ENCODE data around the gene MTHFR. TPM values are rescaled to one million over a fixed set of nuclear protein-coding genes. Genes with fewer than 3 reads are reported as not detected.

MTHFR gene
- total and polyA plus RNA-seq, 12 donors = 17.7 to 75.8 (median 39.1) TPM

DNA sequence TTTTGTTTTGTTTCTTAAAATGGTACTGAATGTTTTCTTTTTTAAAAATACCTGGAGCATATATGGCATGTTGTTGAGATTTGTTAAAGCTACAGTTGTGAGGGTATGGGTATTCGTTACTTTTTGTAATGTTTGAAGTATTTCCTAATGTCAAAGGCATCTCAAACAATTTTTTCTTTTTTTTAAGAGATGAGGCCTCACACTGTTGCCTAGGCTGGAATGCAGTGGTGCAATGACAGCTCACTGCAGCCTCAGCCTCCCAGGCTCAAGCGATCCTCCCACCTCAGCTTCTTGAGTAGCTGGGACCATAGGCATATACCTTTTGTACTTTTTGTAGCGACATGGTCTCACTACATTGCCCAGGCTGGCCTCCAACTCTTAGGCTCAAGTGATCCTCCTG is 16.3 kb upstream of the MTHFR start:
- H3K4me3 ChIP-seq = no peak overlapping the region
- ATAC-seq (no peak), DNase-seq (no peak)
- peaks cover 0 to 100% (median 67%) of the 10 kb centered on the region in 9 donors for H3K36me3 ChIP-seq
- 76 to 86% methylated on average over 3 of the region's 3 CpGs for WGBS, 2 donors
- TF ChIP-seq, protein P1, sequence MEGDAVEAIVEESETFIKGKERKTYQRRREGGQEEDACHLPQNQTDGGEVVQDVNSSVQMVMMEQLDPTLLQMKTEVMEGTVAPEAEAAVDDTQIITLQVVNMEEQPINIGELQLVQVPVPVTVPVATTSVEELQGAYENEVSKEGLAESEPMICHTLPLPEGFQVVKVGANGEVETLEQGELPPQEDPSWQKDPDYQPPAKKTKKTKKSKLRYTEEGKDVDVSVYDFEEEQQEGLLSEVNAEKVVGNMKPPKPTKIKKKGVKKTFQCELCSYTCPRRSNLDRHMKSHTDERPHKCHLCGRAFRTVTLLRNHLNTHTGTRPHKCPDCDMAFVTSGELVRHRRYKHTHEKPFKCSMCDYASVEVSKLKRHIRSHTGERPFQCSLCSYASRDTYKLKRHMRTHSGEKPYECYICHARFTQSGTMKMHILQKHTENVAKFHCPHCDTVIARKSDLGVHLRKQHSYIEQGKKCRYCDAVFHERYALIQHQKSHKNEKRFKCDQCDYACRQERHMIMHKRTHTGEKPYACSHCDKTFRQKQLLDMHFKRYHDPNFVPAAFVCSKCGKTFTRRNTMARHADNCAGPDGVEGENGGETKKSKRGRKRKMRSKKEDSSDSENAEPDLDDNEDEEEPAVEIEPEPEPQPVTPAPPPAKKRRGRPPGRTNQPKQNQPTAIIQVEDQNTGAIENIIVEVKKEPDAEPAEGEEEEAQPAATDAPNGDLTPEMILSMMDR (IDR thresholded peaks at IDR 0.05) = no peak
- H3K4me1 ChIP-seq = peaks cover 0 to 15% (median 0%) of the 10 kb centered on the region in 9 donors
- intact Hi-C loops (cut with DNase I) = no loop called here
- peak overlapping the region in 4 of 10 donors; percentile 10 to 53 (median 35) for H3K27ac ChIP-seq
- no peaks in the 10 kb centered on the region for H3K9me3 ChIP-seq
- H3K27me3 ChIP-seq = no peaks in the 10 kb centered on the region

DNA sequence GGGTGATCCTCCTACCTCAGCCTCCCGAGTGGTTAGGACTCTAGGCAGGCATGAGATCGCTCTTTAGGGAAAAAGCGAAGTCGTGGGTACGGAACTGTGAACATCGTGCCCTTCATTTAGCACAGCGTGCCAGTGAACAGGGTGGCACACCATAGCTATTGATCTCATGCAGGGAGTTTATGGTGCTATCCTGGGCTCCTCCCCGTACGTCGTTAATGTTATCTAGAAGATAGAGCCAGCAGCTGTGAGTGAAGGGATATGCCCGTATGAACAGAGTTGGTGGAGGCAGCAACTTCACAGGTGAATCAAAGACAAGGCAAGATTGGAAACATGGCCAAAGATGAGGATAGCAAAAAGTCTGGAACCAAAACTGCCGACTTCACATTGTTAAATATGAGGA is 11.4 kb upstream of the MTHFR start:
- Histone ChIP-seq H3K9me3 (no peaks in the 10 kb centered on the region), H3K4me3 (no peak overlapping the region), H3K27me3 (no peaks in the 10 kb centered on the region), H3K36me3 (peaks cover 0 to 97% (median 42%) of the 10 kb centered on the region in 9 donors), H3K27ac (no peak overlapping the region), H3K4me1 (peaks cover 0 to 26% (median 0%) of the 10 kb centered on the region in 9 donors)
- intact Hi-C loops (cut with DNase I) = loop anchor here in 1 of 10 donors (10.0 kb wide), 1 partner anchor 72 kb away; no protein-coding TSS in a partner anchor
- DNase-seq (no peak), ATAC-seq (no peak)
- TF ChIP-seq, protein P1 (IDR thresholded peaks at IDR 0.05) = no peak
- 84 to 87% methylated on average over 12 of the region's 12 CpGs for WGBS, 2 donors

DNA sequence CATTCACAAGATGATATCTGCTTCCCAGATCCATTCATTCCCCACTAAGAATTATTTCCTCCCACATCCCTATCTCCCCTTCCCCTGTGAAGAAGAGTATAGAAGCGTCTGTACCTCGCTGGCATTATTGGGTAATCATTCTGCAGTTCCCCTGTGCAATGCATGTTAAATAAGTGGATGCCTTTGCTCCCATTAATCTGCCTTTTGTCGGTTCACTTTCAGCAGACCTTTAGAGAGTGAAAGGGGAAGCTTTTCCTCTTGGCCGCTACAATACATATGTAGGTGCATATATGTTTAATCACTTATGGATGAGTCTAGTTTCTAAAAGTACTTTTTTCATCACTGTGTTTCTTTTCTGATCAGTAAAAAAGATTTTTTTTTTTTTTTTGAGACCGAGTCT is 7.3 kb upstream of the MTHFR start:
- 88 to 95% methylated on average over 5 of the region's 5 CpGs for whole genome bisulfite sequencing, 2 donors
- H3K9me3 ChIP-seq = no peaks in the 10 kb centered on the region
- TF ChIP-seq, protein P1 (IDR thresholded peaks at IDR 0.05) = no peak
- H3K27ac ChIP-seq = no peak overlapping the region
- peaks cover 0 to 95% (median 35%) of the 10 kb centered on the region in 9 donors for H3K36me3 ChIP-seq
- no peak for DNase-seq
- intact Hi-C loops (cut with DNase I) = loop anchor here in 1 of 10 donors (10.0 kb wide), 1 partner anchor 68 kb away; no protein-coding TSS in a partner anchor
- H3K4me1 ChIP-seq = peaks cover 0 to 36% (median 9%) of the 10 kb centered on the region in 9 donors
- no peak for ATAC-seq
- H3K27me3 ChIP-seq = no peaks in the 10 kb centered on the region
- no peak overlapping the region for H3K4me3 ChIP-seq

GRCh38 chr1:11807133-11807532 is 1.4 kb upstream of the MTHFR start:
- DNase-seq (no peak), ATAC-seq (no peak)
- Histone ChIP-seq H3K27ac (peak overlapping the region; percentile 96 to 100 (median 99)), H3K36me3 (peaks cover 0 to 50% (median 14%) of the 10 kb centered on the region in 9 donors), H3K27me3 (no peaks in the 10 kb centered on the region), H3K4me3 (peak overlapping the region in 9 of 10 donors; percentile 56 to 96 (median 79)), H3K4me1 (peaks cover 16 to 60% (median 52%) of the 10 kb centered on the region in 9 donors), H3K9me3 (no peaks in the 10 kb centered on the region)
- WGBS, 2 donors = 49 to 59% methylated on average over 2 of the region's 2 CpGs
- TF ChIP-seq, protein P1 (IDR thresholded peaks at IDR 0.05) = no peak
- intact Hi-C loops (cut with DNase I) = loop anchor here in 2 of 10 donors (2.0 to 5.0 kb wide), 2 partner anchors 20 to 70 kb away; partner anchors contain the start of gene AGTRAP (in 1 of the 2)

Data from heart right ventricle (tissue), 16 donors.